Testis (tissue), 3 donors: ENCODE measurements around the gene TTC7B. TPM values are rescaled to one million over a fixed set of nuclear protein-coding genes. Genes with fewer than 3 reads are reported as not detected.
A peak's percentile ranks its signal among the peaks of the same experiment; 100 is the strongest.

ENCODE experiments used
- DNase-seq: peaks from one replicate; pipeline ENCODE4 v3.0.0-alpha.2; 2019
- H3K27ac ChIP-seq, 2 donors: fragments of 200-600 bp; sonication (generic); one replicate each; pipeline ENCODE4 v1.5.1; 2019
- H3K27me3 ChIP-seq: fragments of 200-600 bp; sonication (generic); one replicate; pipeline ENCODE4 v1.5.1; 2019
- H3K36me3 ChIP-seq: fragments of 200-600 bp; sonication (generic); one replicate; pipeline ENCODE4 v1.5.1; 2017; ENCODE audit warnings: low read depth; ENCODE audit errors: missing control alignments
- H3K4me1 ChIP-seq: fragments of 200-600 bp; sonication (generic); one replicate; pipeline ENCODE4 v1.5.1; 2019
- H3K4me3 ChIP-seq, 2 donors: fragments of 200-600 bp; sonication (generic); one replicate each; pipeline ENCODE4 v1.5.1; 2017 to 2019
- H3K9me3 ChIP-seq: fragments of 200-600 bp; sonication (generic); one replicate; pipeline ENCODE4 v1.5.1; 2017
- POLR2A ChIP-seq: fragments of 450-650 bp; IDR thresholded peaks from one replicate; pipeline ENCODE4 v1.6.1; 2017; ENCODE audit warnings: antibody characterized with exemption, mild to moderate bottlenecking, moderate library complexity
- WGBS, 2 donors: methylation state at CpG; one replicate each; pipeline ENCODE4 v1.1.5; 2018; 5-methylcytosine and 5-hydroxymethylcytosine counted together
- intact Hi-C: fragments of 100-400 bp; cut with DNase I; formaldehyde crosslinking; loops from one replicate; pipeline ENCODE4 v1.15.1; 2023; ENCODE audit warnings: low total_unique reads
- polyA plus RNA-seq: library from polyadenylated mRNA; stranded (reverse); fragments of 350-450 nt; fragmentation: Illumina TruSeq; extraction: RNeasy Lipid Tissue Mini Kit (QIAGEN cat#74804); gene quantifications from one replicate; pipeline ENCODE4 v1.2.3, GENCODE V29; 2014; ENCODE audit warnings: low read depth, low replicate concordance; ENCODE audit not compliant: insufficient read depth
- total RNA-seq, 2 donors: library from RNA; depleted of rRNA; stranded (reverse); fragments of >200 nt; gene quantifications; one replicate each; pipeline ENCODE4 v1.2.3, GENCODE V29; 2016
- TF ChIP-seq, protein P1 (sequence below), 3 experiments: fragments of 450-650 bp in 2 of 3; fragments of 200-600 bp in 1 of 3; sonication (generic) in 1 of 3; IDR thresholded peaks; one replicate each; pipeline ENCODE4 v1.5.1; 2016 to 2019; ENCODE audit warnings: antibody characterized with exemption in 3 of 3, mild to moderate bottlenecking in 2 of 3, moderate library complexity in 1 of 3

The TTC7B gene
- total and polyA plus RNA-seq, 3 donors from 2014 or later: 11.3 to 17.0 (median 12.1) TPM

DNA sequence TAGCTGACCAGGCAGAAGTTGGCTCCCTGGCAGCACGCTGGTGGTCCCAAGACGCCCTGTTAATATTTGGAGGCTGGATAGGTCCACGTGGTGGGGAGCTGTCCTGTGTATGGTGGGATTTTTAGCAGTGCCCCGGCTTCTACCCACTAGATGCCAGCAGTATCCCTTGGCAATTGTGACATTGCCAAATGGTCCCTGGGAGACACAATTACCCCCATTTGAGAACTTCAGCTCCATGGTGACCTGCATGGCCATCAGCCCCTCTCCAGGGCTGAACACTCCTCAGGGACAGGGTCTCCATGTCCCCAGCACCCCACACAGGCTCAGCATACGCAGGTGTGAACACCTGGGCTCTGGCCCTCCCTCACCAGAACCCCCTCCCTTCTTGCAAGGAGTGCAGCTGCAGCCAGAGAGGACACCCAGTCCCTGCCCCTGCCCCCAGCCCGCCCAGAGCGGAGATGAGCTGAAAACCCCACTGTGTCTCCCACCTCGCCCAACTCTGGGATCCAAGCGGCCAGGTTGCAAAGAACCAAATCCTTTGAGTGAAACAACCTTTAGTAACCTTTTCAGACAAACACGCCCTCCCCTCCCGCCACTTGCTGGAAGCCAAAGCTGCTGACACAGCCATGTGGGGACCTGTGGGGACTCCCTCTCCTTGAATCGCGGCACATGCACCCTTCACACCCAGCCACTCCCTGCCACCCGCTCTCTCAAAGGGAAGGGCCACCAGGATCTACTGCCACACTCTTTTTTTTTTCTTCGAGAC, 299.0 kb downstream of the TTC7B start:
- no peaks in the 10 kb centered on the region for H3K27me3 ChIP-seq
- WGBS, 2 donors: 72 to 77% methylated on average over 12 to 15 of the region's 15 CpGs
- H3K36me3 ChIP-seq: no peaks in the 10 kb centered on the region
- peak; percentile 63 for DNase-seq
- TF ChIP-seq, protein P1, sequence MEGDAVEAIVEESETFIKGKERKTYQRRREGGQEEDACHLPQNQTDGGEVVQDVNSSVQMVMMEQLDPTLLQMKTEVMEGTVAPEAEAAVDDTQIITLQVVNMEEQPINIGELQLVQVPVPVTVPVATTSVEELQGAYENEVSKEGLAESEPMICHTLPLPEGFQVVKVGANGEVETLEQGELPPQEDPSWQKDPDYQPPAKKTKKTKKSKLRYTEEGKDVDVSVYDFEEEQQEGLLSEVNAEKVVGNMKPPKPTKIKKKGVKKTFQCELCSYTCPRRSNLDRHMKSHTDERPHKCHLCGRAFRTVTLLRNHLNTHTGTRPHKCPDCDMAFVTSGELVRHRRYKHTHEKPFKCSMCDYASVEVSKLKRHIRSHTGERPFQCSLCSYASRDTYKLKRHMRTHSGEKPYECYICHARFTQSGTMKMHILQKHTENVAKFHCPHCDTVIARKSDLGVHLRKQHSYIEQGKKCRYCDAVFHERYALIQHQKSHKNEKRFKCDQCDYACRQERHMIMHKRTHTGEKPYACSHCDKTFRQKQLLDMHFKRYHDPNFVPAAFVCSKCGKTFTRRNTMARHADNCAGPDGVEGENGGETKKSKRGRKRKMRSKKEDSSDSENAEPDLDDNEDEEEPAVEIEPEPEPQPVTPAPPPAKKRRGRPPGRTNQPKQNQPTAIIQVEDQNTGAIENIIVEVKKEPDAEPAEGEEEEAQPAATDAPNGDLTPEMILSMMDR (IDR thresholded peaks at IDR 0.05): no peak
- TF ChIP-seq POLR2A: no peak
- peaks cover 46% of the 10 kb centered on the region for H3K4me1 ChIP-seq
- no peaks in the 10 kb centered on the region for H3K9me3 ChIP-seq
- no peak overlapping the region for H3K4me3 ChIP-seq
- intact Hi-C loops: no loop called here
- no peak overlapping the region for H3K27ac ChIP-seq

DNA sequence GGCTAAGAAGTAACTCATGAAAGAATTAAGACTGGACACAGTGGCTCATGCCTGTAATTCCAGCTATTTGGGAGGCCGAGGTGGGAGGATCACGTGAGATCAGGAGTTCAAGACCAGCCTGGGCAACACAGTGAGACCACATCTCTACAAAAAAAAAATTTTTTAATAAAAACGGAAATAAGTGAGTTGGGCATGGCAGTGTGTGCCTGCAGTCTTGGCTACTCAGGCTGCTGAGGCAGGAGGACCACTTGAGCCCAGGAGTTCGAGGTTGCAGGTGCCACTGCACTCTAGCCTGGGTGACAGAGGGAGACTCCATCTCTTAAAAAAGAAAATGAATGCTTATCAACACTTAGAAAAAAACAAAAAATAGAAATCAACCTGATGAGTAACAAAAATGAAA, 301.7 kb downstream of the TTC7B start:
- Histone ChIP-seq H3K36me3 (no peaks in the 10 kb centered on the region), H3K4me1 (peaks cover 26% of the 10 kb centered on the region), H3K9me3 (no peaks in the 10 kb centered on the region), H3K27ac (no peak overlapping the region), H3K27me3 (no peaks in the 10 kb centered on the region), H3K4me3 (no peak overlapping the region)
- WGBS, 2 donors: 88 to 91% methylated on average over 4 of the region's 4 CpGs
- DNase-seq: no peak
- intact Hi-C loops: no loop called here
- TF ChIP-seq, protein P1 (IDR thresholded peaks at IDR 0.05): no peak
- no peak for TF ChIP-seq POLR2A

DNA sequence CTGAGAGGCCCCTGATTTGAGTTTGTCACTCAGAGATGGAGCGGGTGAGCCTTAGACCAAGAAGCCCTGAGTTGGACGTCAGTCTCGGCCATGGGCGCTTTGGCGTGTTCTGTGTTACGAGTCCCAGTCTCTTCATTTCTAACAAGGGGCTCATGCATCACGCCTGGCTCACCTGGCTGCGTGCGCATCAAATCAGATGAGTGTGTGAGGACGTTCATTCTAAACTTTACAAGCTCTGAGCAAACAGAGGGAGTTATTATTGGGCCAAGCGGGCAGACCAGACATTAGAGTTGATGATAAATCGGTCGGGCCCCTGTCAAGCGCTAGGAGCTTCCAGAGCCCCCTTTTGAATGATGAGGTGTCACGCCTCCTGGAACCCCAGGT, 302.2 kb downstream of the TTC7B start:
- peaks cover 26% of the 10 kb centered on the region for H3K4me1 ChIP-seq

DNA sequence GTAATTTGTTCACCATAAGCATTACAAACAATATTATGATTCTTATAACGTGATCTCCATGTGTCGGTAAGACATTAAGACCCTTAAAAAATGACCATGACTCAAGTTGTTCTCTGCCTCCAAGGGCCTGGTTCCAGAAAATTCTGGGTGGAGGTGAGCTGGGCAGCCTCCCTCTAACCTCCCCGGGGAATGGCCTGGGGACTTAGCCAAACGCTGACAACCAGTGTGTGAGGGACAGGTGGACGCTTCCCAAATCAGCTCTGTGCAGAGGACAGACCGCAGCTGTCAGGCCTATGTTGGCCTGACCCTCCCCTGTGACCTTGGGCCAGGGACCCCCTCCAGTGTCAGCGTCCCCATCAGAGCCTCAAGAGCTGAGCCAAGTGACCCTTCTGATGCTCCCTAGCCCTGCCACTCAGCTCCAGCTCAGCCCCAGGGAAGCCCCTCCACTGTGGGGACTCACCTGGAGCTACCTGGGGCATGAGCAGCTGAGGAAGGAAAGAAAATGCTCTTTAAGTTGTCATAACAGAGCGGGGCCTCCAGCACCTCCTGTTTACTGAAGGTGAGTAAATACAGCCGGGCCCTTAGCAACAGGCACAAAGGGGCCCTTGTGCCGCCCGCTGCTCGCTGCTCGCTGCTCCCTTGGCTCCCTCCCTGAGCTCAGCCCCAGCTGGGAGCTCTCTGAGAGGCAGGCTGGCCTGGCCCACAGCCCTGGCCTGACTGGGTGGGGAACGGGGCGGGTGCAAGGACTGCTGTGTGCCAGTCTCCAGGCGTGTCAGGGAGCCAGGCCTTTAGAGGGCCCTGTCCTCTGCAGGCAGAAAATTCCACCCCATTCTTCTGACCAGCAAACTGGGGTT, 302.8 kb downstream of the TTC7B start:
- intact Hi-C loops: no loop called here
- WGBS, 2 donors: 62 to 77% methylated on average over 8 to 16 of the region's 16 CpGs
- Histone ChIP-seq H3K36me3 (no peaks in the 10 kb centered on the region), H3K4me3 (no peak overlapping the region), H3K9me3 (no peaks in the 10 kb centered on the region), H3K4me1 (peaks cover 22% of the 10 kb centered on the region), H3K27ac (peak overlapping the region in 1 of 2 donors; percentile 63), H3K27me3 (no peaks in the 10 kb centered on the region)
- DNase-seq: peak; percentile 87
- no peak for TF ChIP-seq POLR2A
- TF ChIP-seq, protein P1 (IDR thresholded peaks at IDR 0.05): no peak

More for the DNA sequence above, 302.2 kb downstream of the TTC7B start:
- TF ChIP-seq, protein P1 (IDR thresholded peaks at IDR 0.05): no peak
- no peak for TF ChIP-seq POLR2A
- Histone ChIP-seq H3K4me3 (no peak overlapping the region), H3K27ac (no peak overlapping the region), H3K27me3 (no peaks in the 10 kb centered on the region), H3K9me3 (no peaks in the 10 kb centered on the region), H3K36me3 (no peaks in the 10 kb centered on the region)
- intact Hi-C loops: no loop called here
- no peak for DNase-seq
- 87 to 94% methylated on average over 14 to 15 of the region's 15 CpGs for WGBS, 2 donors
